ENCODE data around the gene BLID. TPM values are rescaled to one million over a fixed set of nuclear protein-coding genes. Genes with fewer than 3 reads are reported as not detected.

BLID gene
- total and polyA plus RNA-seq, 2 of the 8 experiments (the other 6 are each of a cell fraction or from before 2014, with no cell fraction given) = not detected

DNA sequence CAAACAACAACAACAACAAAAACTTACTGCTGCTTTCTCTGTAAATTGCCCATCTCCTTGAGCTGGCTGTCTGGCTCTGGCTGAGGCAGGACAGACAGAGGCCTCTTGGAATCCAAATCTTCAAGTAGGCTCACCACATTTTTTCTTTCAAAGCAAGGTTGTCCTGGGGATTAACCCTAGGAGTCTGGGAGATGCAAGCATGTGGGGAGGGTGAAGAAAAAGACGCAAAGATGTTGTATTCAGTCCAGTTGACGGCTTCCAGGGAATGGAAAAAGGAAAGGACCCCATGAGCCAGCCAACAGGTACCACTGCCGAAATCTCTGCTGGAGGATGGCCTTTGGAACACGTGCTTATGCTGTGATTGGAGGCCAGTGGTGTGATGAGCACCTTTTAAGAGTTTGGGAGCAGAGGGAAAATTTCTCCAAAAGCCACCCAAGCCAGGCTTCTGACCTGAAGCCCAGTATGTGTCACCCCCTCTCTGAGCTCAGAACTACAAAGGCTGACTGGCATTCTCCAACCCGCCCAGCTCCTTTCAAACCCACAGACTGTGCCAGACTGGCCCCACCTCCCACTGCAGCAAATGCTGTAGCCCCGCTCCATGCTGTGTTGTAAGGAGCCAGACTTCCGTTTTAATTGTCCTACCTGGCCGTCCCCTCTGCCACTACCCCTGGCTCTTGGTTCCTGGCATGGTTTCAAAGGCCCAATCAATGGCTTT, 10.8 kb downstream of the BLID start:
- no peak overlapping the region for H2AK5ac ChIP-seq (ENCODE audit: low read depth, low read length)
- POLR2A ChIA-PET (ENCODE audit: partially characterized antibody) = no interaction called here
- TF ChIP-seq SP2 (IDR thresholded peaks at IDR 0.05; ENCODE audit: low read length) = no peak
- no peak for TF ChIP-seq HDAC6 (IDR thresholded peaks at IDR 0.05; ENCODE audit: low read depth, low read length)
- no peak for TF ChIP-seq CBX8 (IDR thresholded peaks at IDR 0.05; ENCODE audit: borderline replicate concordance, low read depth, low read length)
- TF ChIP-seq, protein P1, sequence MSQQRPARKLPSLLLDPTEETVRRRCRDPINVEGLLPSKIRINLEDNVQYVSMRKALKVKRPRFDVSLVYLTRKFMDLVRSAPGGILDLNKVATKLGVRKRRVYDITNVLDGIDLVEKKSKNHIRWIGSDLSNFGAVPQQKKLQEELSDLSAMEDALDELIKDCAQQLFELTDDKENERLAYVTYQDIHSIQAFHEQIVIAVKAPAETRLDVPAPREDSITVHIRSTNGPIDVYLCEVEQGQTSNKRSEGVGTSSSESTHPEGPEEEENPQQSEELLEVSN (IDR thresholded peaks at IDR 0.05) = 0 out of 2 replicates have a peak, but pooled peaks have one; percentile 12
- H2AFZ ChIP-seq (ENCODE audit: low read length) = peak overlapping the region; percentile 42; the same call in 1 of the 2 replicates
- no peak overlapping the region for H3K14ac ChIP-seq (ENCODE audit: insufficient read length)
- H3K56ac ChIP-seq (replicated peaks; ENCODE audit: insufficient read length, low read depth, low read length) = no peak overlapping the region
- H3K36me3 ChIP-seq (ENCODE audit: control insufficient read depth in 2 of 4, insufficient read depth in 4 of 4, low read length in 3 of 4) = no peaks in the 10 kb centered on the region
- no peak overlapping the region for H3K18ac ChIP-seq (ENCODE audit: extremely low read depth, low read length)
- no peaks in the 10 kb centered on the region for H3K9me3 ChIP-seq (ENCODE audit: insufficient read depth in 2 of 2, low read depth in 1 of 2, low read length in 1 of 2)
- no peak overlapping the region for H3K23ac ChIP-seq (ENCODE audit: insufficient read length)
- no peaks in the 10 kb centered on the region for H4K20me1 ChIP-seq (replicated peaks in 1 of 2; ENCODE audit: control insufficient read depth in 1 of 2, insufficient read depth in 2 of 2, low read length in 2 of 2)
- no peak overlapping the region for H4K8ac ChIP-seq (ENCODE audit: extremely low read depth, insufficient read depth, low read length)
- H2BK15ac ChIP-seq (ENCODE audit: low read length) = no peak overlapping the region
- H3K4me3 ChIP-seq (ENCODE audit: extremely low read depth in 1 of 4, insufficient read depth in 2 of 4, low read depth in 3 of 4, low read length in 4 of 4) = no peak overlapping the region
- H3K4me1 ChIP-seq (replicated peaks in 1 of 4; ENCODE audit: control insufficient read depth in 3 of 4, insufficient read depth in 4 of 4, low read length in 3 of 4) = peaks cover 2 to 7% (median 6%) of the 10 kb centered on the region in 4 experiments; a peak in 6 of 7 replicates
- no peak overlapping the region for H4K5ac ChIP-seq (ENCODE audit: insufficient read length, low read depth, low read length)
- CTCF ChIA-PET (ENCODE audit: partially characterized antibody) = interaction anchor here (0.7 to 4.3 kb wide), 3 partner anchors 8 to 450 kb away, joined by 3 to 51 read pairs (median 3); partner anchors contain the start of gene BLID
- H3K9ac ChIP-seq (replicated peaks in 1 of 4; ENCODE audit: extremely low read depth in 1 of 4, low read depth in 3 of 4, low read length in 3 of 4) = no peak overlapping the region
- no peaks in the 10 kb centered on the region for H3K79me1 ChIP-seq (ENCODE audit: low read depth, low read length)
- H3K27me3 ChIP-seq (replicated peaks in 1 of 4; ENCODE audit: control insufficient read depth in 3 of 4, extremely low read depth in 1 of 4, insufficient read depth in 3 of 4, low read length in 3 of 4) = peaks cover 0 to 5% (median 2%) of the 10 kb centered on the region in 4 experiments; a peak in 4 of 7 replicates
- no peaks in the 10 kb centered on the region; the same call in 1 of the 2 replicates for H3K23me2 ChIP-seq (ENCODE audit: low read depth, low read length)
- no peak overlapping the region for H3K4ac ChIP-seq (replicated peaks; ENCODE audit: insufficient read length, low read depth, low read length)
- H3K27ac ChIP-seq (ENCODE audit: low read depth, low read length) = no peak overlapping the region
- FAIRE-seq = no peak
- no peak overlapping the region for H2BK20ac ChIP-seq (ENCODE audit: low read length)
- H3K79me2 ChIP-seq (ENCODE audit: control insufficient read depth in 1 of 2, insufficient read depth in 2 of 2, low read length in 2 of 2) = no peaks in the 10 kb centered on the region
- H4K91ac ChIP-seq (replicated peaks; ENCODE audit: insufficient read length, low read length) = no peak overlapping the region
- H2BK12ac ChIP-seq (ENCODE audit: low read depth, low read length) = no peak overlapping the region
- H2BK120ac ChIP-seq (replicated peaks; ENCODE audit: low read depth, low read length) = no peak overlapping the region
- 78% methylated on average over 8 of the region's 8 CpGs; no CpG with 5 or more reads in 1 of the 2 experiments for WGBS, 2 experiments (ENCODE audit: extremely low coverage in 1 of 2, insufficient coverage in 1 of 2, insufficient read length in 1 of 2, insufficient replicate concordance in 2 of 2, low coverage in 1 of 2, low lambda C conversion rate in 2 of 2, missing lambda C conversion rate in 1 of 2)
- no peak for DNase-seq (ENCODE audit: low read depth in 1 of 2, low spot score in 2 of 2)
- no peak overlapping the region for H3K4me2 ChIP-seq (ENCODE audit: insufficient read depth in 1 of 2, low read depth in 2 of 2, low read length in 2 of 2)
- H2BK5ac ChIP-seq (ENCODE audit: low read depth, low read length) = no peak overlapping the region
